ENCODE measurements around the gene MSRB1. TPM values are rescaled to one million over a fixed set of nuclear protein-coding genes. Genes with fewer than 3 reads are reported as not detected.
"Not testable (repeated sequence)": the region's sequence is repeated elsewhere in the genome, so short reads cannot be mapped to it uniquely, and the experiment has no call there.

MSRB1 gene
- total RNA-seq, 2 experiments from 2014 or later, result 17.9 TPM

DNA sequence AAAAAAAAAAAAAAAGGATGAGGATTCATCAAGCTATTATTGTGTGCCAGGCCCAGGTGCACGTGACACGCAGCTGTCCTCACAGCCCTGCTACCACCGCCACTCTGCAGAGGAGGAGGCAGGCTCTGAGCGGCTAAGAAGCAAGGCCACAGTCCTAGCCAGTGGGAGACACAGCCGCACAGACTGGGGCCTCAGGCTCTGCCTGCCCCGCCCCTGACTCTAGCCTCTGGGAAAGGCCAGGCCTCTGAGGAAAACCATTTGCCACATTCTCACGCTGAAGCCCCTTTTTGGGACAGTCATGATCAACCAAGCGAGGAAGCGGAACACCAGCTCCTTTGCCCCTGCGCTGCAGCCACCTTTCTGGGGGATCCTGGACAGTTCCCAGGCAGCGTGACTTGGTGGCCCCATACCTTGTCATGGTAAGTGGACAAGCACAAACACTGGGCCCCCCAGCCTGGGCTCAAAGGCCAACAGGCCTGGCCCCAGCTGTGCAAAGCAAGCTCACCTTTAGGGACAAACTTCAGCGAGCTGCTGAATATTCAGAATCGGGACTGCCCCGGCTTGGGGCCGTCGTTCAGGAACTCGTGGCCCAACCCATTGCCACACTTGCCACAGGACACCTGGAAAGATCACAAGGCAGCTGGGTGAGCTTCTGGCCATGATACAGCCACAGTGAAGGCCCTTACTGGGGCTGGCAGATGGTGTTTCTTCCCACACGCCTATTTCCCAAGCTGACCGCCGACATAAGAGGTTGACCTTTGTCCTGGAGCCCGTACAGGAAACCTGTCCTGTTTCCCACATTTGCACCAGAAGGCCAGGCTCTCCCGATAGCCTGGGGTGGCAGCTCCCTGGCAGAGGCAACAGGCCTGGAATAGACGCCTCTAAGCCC, 2.5 kb downstream of the MSRB1 start:
- Mint-ChIP-seq H3K27me3 (no peaks in the 10 kb centered on the region), H3K9me3 (no peaks in the 10 kb centered on the region), H3K36me3 (ENCODE audit: low read depth) (peaks cover 8% of the 10 kb centered on the region), H3K27ac (no peak overlapping the region), H3K4me1 (peaks cover 27% of the 10 kb centered on the region), H3K4me3 (no peak overlapping the region)
- DNase-seq, result no peak
- POLR2A ChIA-PET, result interaction anchor here (0.8 to 3.3 kb wide), 4 partner anchors 24 to 113 kb away, joined by 3 to 15 read pairs (median 4); partner anchors contain the start of genes FAHD1, HAGH, RPS2 and TBL3
- CTCF ChIA-PET, result interaction anchor here (1.1 kb wide), 1 partner anchor 12 kb away, joined by 4 read pairs; no protein-coding TSS in a partner anchor

DNA sequence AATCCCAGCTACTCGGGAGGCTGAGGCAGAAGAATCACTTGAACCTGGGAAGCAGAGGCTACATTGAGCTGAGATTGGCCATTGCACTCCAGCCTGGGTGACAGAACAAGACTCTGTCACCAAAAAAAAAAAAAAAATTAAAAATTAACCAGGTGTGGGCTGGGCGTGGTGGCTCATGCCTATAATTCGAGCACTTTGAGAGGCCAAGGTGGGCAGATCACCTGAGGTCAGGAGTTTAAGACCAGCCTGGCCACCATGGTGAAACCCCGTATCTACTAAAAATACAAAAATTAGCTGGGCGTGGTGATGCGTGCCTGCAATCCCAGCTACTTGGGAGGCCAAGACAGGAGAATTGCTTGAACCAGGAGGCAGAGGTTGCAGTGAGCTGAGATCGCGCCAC, 3.2 kb downstream of the MSRB1 start:
- POLR2A ChIA-PET, result interaction anchor here (3.3 kb wide), 1 partner anchor 25 kb away, joined by 15 read pairs; the partner anchor contains the start of gene RPS2

DNA sequence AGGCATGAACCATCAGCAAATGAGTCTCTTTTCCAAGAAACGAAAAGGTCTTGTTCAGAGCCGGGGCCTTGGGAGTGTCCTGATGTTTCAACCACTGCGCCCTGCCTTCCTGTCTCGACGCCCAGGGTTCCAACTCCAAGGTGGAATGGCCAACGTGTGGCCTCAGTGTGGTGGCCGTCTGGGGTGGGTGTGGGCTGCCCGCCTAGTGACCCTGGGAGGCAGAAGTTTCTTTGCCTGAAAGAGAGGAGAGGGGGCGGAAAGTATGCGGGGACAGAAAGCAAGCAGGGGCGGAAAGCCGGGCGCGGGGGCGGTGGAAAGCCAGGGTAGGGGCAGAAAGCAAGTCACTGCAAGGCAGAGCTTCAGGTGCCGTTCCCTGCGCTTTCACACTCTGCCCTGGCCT, 4.1 kb downstream of the MSRB1 start:
- Mint-ChIP-seq H3K27me3 (no peaks in the 10 kb centered on the region), H3K27ac (no peak overlapping the region), H3K36me3 (ENCODE audit: low read depth) (peaks cover 8% of the 10 kb centered on the region), H3K4me3 (no peak overlapping the region), H3K4me1 (peaks cover 18% of the 10 kb centered on the region), H3K9me3 (no peaks in the 10 kb centered on the region)
- DNase-seq, result no peak
- ChIA-PET POLR2A (no interaction called here), CTCF (no interaction called here)

More for the DNA sequence above, 3.2 kb downstream of the MSRB1 start:
- H3K9me3 Mint-ChIP-seq; H3K4me3 Mint-ChIP-seq; DNase-seq; H3K36me3 Mint-ChIP-seq (ENCODE audit: low read depth); H3K27me3 Mint-ChIP-seq; H3K27ac Mint-ChIP-seq: not testable (repeated sequence)
- CTCF ChIA-PET, result interaction anchor here (1.1 kb wide), 1 partner anchor 11 kb away, joined by 4 read pairs; no protein-coding TSS in a partner anchor
- H3K4me1 Mint-ChIP-seq, result peaks cover 27% of the 10 kb centered on the region

DNA sequence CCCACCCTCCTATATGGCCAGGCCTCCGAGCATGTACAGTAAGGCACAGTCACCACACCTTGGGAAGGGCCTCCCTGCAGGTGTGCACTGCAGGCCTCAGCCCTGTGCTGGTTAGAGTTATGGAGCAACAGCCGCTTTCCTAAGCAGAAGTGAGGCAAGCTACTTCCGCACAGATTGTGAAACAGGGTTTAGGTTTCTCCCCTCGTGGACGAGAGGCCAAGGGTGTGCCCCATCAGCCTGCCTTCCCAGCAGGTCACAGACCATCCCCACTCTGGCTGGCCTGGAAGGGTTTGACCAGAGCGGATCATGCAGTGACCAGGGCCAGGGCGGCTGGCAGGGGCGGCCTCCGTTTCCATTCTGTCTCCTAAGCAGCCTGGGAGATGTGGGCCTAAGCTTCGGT, 4.7 kb downstream of the MSRB1 start:
- CTCF ChIA-PET, result no interaction called here

DNA sequence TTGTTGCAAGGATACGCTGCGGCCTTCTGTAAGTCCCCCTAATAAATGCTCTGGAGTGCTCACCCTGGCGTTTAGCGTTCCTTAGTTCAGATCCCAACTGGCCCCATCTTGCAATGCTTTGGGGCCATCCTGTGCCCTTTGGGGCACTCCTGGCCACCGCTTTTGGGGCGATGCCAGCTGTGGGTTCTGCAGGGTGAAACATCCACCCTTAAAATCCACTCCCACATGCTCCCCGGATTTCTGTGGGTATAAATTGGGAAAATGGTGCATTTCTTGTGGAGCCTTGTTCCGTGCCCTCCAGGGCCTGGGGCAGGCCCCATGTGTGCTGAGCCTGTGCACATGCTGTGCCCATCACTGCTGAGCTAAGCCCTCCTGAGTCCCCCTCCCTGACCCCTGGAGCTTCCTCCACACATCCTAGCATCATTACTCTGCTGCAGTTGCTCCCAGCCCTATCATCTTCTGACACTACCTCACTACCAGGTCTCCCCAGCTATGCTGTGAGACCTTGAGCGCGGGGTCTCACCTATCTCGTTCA, 6.0 kb downstream of the MSRB1 start:
- Mint-ChIP-seq H3K9me3 (no peaks in the 10 kb centered on the region), H3K36me3 (ENCODE audit: low read depth) (peaks cover 8% of the 10 kb centered on the region), H3K4me1 (peaks cover 8% of the 10 kb centered on the region), H3K27me3 (no peaks in the 10 kb centered on the region), H3K4me3 (no peak overlapping the region), H3K27ac (no peak overlapping the region)
- DNase-seq, result no peak
- ChIA-PET POLR2A (no interaction called here), CTCF (no interaction called here)

More for the DNA sequence above, 4.7 kb downstream of the MSRB1 start:
- Mint-ChIP-seq H3K4me1 (peaks cover 13% of the 10 kb centered on the region), H3K27ac (no peak overlapping the region), H3K4me3 (no peak overlapping the region), H3K27me3 (no peaks in the 10 kb centered on the region), H3K9me3 (no peaks in the 10 kb centered on the region), H3K36me3 (ENCODE audit: low read depth) (peaks cover 8% of the 10 kb centered on the region)
- DNase-seq, result no peak
- POLR2A ChIA-PET, result no interaction called here

DNA sequence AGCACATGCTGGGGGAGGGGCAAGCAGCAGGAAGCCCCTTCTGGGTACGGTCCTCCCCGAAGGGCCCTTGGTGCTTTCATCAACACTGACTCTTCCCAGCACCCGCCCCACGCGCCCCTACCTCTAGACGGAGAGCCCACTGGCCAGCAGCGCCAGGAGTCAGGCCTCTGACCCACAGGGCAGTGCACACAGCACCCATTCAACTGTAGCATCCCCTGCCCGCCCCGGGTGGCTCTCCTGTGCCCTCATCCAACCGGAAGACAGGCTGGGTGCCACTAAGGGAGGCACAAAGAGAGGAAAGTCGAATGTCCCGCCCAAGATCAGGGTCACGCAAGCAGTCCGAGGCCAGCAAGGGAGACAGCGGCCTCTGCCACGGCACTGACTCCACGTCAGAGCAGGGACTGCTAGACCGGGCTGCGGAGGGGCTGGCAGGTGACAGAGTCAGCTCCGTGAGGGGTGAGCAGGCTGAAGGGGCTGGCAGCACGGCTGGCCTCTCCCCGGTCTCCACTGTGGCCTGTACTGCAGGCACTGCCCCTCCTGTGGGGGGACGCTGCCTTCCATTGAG, 9.8 kb downstream of the MSRB1 start:
- H3K9me3 Mint-ChIP-seq, result no peaks in the 10 kb centered on the region
- H3K4me1 Mint-ChIP-seq, result peaks cover 2% of the 10 kb centered on the region
- H3K27ac Mint-ChIP-seq, result no peak overlapping the region
- ChIA-PET POLR2A (no interaction called here), CTCF (no interaction called here)
- no peak overlapping the region for H3K4me3 Mint-ChIP-seq
- H3K27me3 Mint-ChIP-seq, result no peaks in the 10 kb centered on the region
- peaks cover 4% of the 10 kb centered on the region for H3K36me3 Mint-ChIP-seq (ENCODE audit: low read depth)
- DNase-seq, result no peak

DNA sequence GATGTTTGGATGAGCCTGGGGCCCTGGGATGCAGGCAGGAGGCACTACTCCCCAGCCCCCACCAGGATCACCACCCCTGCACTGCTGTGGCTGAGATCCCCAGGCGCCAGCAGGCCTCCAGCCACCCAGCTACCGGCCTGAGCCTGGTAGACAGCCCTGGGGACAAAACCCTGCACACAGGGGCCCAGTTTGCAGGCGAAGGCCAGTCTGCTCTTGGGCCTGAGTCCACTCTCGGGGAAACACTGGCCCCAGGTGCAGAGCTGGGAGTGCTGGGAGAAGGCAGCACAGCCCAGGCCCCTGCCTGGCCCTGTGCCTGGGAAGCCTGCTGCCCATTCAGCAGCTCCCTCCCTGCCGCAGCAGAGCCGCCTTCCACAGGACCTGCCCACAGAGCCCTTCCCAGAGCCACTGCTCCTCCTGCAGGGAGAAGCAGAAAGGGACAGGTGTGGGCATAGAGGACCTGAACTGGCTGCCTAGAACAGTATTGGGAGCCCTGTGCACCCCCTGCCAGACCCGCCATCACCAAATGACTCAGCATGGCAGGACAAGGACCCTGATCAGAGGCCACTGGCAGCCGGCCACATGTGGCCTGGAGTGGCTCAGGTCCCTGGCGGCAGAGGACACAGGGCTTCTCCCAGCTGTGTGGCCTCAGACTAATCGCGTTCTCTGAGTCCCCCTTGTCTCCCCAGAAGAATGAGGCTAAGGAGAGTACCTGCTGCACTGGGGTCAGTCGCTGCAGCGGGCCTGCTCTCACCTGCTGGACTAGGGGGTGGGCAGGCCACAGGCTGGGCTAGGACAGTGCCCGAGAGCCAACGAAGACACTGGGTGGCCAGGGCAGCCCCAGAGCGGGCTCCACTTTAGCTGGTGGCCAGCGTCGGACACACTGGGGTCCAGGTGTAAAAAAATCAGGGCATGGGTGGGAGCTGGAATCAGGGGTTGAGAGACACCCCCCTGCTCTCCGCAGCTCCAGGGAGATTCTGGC, 10.7 kb downstream of the MSRB1 start:
- H3K4me1 Mint-ChIP-seq, result peaks cover 5% of the 10 kb centered on the region

DNA sequence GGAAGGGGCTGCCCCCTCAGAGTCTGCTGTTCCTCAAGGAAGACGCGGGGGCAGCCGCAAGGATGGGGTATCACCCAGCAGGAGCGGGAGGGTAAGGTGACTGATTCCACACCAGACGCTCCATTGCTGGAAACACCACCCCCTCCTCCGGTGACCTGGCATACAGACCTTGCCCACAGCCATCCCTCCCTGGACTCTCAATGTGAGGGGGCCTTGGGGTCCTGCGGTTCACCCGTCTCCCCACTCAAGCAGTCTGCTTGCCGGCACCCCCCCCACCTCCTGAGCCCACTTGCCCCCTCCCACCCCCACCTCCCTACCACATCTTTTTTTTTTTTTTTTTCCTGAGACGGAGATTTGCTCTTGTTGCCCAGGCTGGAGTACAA, 12.7 kb downstream of the MSRB1 start:
- POLR2A ChIA-PET, result no interaction called here
- CTCF ChIA-PET, result interaction anchor here (0.7 to 2.8 kb wide), 2 partner anchors 13 to 371 kb away, joined by 3 to 9 read pairs; partner anchors contain the start of gene MSRB1
- H3K4me1 Mint-ChIP-seq, result peaks cover 5% of the 10 kb centered on the region
- H3K27me3 Mint-ChIP-seq, result no peaks in the 10 kb centered on the region
- no peak for DNase-seq
- peak overlapping the region; percentile 17 for H3K4me3 Mint-ChIP-seq
- H3K9me3 Mint-ChIP-seq, result no peaks in the 10 kb centered on the region
- H3K27ac Mint-ChIP-seq, result no peak overlapping the region
- H3K36me3 Mint-ChIP-seq (ENCODE audit: low read depth), result no peaks in the 10 kb centered on the region

More for the DNA sequence above, 10.7 kb downstream of the MSRB1 start:
- H3K36me3 Mint-ChIP-seq (ENCODE audit: low read depth), result no peaks in the 10 kb centered on the region
- ChIA-PET POLR2A (no interaction called here), CTCF (no interaction called here)
- H3K9me3 Mint-ChIP-seq, result no peaks in the 10 kb centered on the region
- no peaks in the 10 kb centered on the region for H3K27me3 Mint-ChIP-seq
- H3K4me3 Mint-ChIP-seq, result no peak overlapping the region
- no peak overlapping the region for H3K27ac Mint-ChIP-seq
- no peak for DNase-seq

DNA sequence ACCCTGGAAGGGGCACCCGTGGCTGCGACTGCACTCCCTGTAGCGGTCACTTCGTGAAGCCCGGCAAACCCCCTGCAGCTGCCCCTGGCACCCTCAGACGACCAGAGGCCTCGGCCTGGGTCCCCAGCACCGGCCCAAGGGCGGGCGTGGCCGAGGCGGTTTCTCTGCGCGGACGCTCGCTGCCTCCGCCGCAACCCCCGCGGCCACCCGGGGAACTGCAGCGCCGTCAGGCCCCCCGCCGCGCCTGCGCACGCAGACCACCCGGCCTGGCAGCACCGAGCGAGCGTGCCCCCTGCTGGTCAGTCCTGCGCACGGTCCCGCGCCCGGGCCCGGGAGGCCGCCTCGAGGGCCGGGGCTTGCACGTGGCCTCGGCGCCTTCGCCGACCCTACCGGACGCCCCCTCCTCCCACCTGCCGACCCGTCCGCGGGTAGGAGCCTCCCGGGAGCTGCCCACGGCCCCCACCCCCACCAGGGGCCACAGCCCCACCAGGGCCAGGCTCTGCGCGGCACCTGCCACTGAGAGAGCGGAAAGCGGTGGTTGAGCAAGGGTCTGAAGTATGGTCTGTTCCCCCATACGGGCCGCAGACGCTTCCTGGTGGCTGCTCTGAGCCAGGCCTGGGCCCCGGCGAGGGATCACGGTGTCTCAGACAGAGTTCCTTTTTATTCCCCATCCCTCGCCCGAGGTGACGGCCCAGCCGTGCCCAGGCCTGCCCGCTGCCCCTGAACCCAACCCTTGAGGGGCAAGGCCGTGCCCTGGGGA, 13.2 kb downstream of the MSRB1 start:
- Mint-ChIP-seq H3K36me3 (ENCODE audit: low read depth) (no peaks in the 10 kb centered on the region), H3K27ac (no peak overlapping the region), H3K4me3 (peak overlapping the region; percentile 58), H3K9me3 (no peaks in the 10 kb centered on the region), H3K27me3 (peaks cover 2% of the 10 kb centered on the region), H3K4me1 (peaks cover 5% of the 10 kb centered on the region)
- CTCF ChIA-PET, result interaction anchor here (0.6 to 2.8 kb wide), 12 partner anchors 10 to 1823 kb away, joined by 3 to 9 read pairs (median 3); partner anchors contain the start of genes MSRB1, NUBP2 and SPSB3
- POLR2A ChIA-PET, result interaction anchor here (0.7 to 1.0 kb wide), 2 partner anchors 13 to 147 kb away, joined by 3 to 4 read pairs; partner anchors contain the start of gene NUBP2
- DNase-seq, result peak; percentile 92

DNA sequence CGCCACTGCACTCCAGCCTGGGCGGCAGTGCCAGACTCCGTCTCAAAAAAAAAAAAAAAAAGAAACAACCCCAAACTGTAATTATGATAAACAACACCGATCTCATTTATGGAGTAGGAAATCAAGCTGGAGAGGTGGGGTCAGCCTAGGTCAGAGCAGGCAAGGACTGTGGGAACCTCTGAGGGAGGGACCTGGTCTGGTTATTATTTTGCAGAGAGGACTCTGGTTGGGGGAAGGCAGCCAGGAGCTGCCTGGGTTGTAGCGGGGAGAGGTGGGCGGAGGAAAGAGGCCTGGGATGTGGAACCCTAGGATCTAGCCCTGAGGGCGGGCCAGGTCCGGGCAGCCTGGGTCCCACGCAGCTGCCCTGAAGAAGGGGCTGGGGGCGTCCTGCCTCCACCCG, 13.9 kb downstream of the MSRB1 start:
- Mint-ChIP-seq H3K27me3 (peaks cover 5% of the 10 kb centered on the region), H3K4me3 (peak overlapping the region; percentile 64), H3K4me1 (peaks cover 5% of the 10 kb centered on the region), H3K27ac (no peak overlapping the region), H3K36me3 (ENCODE audit: low read depth) (no peaks in the 10 kb centered on the region), H3K9me3 (no peaks in the 10 kb centered on the region)
- no peak for DNase-seq
- ChIA-PET POLR2A (interaction anchor here (0.7 to 1.0 kb wide), 2 partner anchors 13 to 146 kb away, joined by 3 to 4 read pairs; partner anchors contain the start of gene NUBP2), CTCF (interaction anchor here (0.6 to 2.8 kb wide), 13 partner anchors 11 to 1822 kb away, joined by 3 to 9 read pairs (median 3); partner anchors contain the start of genes MSRB1, NUBP2 and SPSB3)

DNA sequence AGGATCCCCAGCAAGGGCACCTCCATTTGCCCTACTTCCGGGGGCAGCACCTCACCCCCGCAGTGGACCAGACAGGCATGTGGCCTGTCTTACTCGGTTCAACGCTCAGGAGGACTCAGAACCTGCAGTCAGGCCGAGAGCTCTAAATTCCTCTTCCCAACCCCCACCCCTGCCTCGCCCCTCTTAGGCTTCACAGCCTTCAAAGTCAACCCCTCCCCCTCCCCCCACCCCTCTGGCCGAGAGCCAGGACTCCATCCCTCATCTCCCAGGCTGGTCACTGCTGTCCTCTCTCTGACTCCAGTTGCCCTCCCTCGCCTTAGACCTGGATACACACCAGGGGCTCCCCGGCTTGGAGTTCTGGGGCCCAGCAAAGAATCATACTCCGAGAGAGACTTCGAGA, 16.7 kb downstream of the MSRB1 start:
- H3K27me3 Mint-ChIP-seq, result peaks cover 22% of the 10 kb centered on the region
- H3K36me3 Mint-ChIP-seq (ENCODE audit: low read depth), result no peaks in the 10 kb centered on the region
- H3K4me3 Mint-ChIP-seq, result no peak overlapping the region
- ChIA-PET POLR2A (no interaction called here), CTCF (no interaction called here)
- DNase-seq, result no peak
- no peak overlapping the region for H3K27ac Mint-ChIP-seq
- H3K9me3 Mint-ChIP-seq, result no peaks in the 10 kb centered on the region
- H3K4me1 Mint-ChIP-seq, result peaks cover 5% of the 10 kb centered on the region

DNA sequence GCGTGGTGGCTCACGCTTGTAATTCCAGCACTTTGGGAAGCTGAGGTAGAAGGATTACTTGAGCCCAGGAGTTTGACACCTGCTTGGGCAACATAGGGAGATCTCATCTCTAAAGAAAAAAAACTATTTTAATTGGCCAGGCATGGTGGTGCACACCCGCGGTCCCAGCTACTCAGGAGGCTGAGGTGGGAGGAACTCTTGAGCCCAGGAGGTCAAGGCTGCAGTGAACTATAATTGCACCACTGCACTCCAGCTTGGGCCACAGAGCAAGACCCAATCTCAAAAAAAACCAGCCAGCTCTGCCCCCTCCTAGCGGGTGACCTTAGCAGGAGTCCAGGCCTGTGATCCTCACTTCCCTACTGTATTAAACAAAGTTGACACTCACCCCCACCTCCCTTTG, 18.9 kb downstream of the MSRB1 start:
- DNase-seq, result no peak
- CTCF ChIA-PET, result no interaction called here
- peaks cover 34% of the 10 kb centered on the region for H3K27me3 Mint-ChIP-seq
- POLR2A ChIA-PET, result interaction anchor here (0.9 kb wide), 1 partner anchor 41 kb away, joined by 3 read pairs; the partner anchor contains the start of gene RPS2
- H3K36me3 Mint-ChIP-seq (ENCODE audit: low read depth), result no peaks in the 10 kb centered on the region
- H3K9me3 Mint-ChIP-seq, result no peaks in the 10 kb centered on the region
- peaks cover 4% of the 10 kb centered on the region for H3K4me1 Mint-ChIP-seq
- no peak overlapping the region for H3K27ac Mint-ChIP-seq
- no peak overlapping the region for H3K4me3 Mint-ChIP-seq
